ENCODE measurements around the gene TERT.
"Not testable (repeated sequence)": the region's sequence is repeated elsewhere in the genome, so short reads cannot be mapped to it uniquely, and the experiment has no call there.

TERT gene

GRCh38 chr5:1294835-1295649 lies at the start of gene TERT:
Gene TERT, minus strand, starts transcription at chr5:1295068. Its CDS starts 79 bp downstream, at chr5:1294989.
- Histone ChIP-seq H3K27me3 (ENCODE audit: insufficient read depth, low read depth, severe bottlenecking) (no peaks in the 10 kb centered on the region), H3K27ac (peak within 1 kb of the TSS; percentile 45), H3K4me3 (ENCODE audit: low read depth, low read length) (no peak within 1 kb of the TSS; the same call in 1 of the 2 replicates), H3K9me3 (ENCODE audit: severe bottlenecking) (peaks cover 14% of the 10 kb centered on the region), H3K36me3 (no peaks in the 10 kb centered on the region)
- TF ChIP-seq CTCF (IDR thresholded peaks at IDR 0.05; ENCODE audit: low read depth, low read length): no peak
- peak; percentile 35 for DNase-seq

GRCh38 chr5:1343931-1344901 lies 49.3 kb upstream of the TERT start:
- Histone ChIP-seq H3K27ac (peak overlapping the region; percentile 89), H3K4me3 (ENCODE audit: low read depth, low read length) (peak overlapping the region; percentile 87), H3K36me3 (peaks cover 46% of the 10 kb centered on the region), H3K27me3 (ENCODE audit: insufficient read depth, low read depth, severe bottlenecking) (no peaks in the 10 kb centered on the region), H3K9me3 (ENCODE audit: severe bottlenecking) (no peaks in the 10 kb centered on the region)
- 0 out of 2 replicates have a peak, but pooled peaks have one; percentile 1 for TF ChIP-seq CTCF (IDR thresholded peaks at IDR 0.05; ENCODE audit: low read depth, low read length)
- peak; percentile 44 for DNase-seq

GRCh38 chr5:1343315-1343751 lies 48.5 kb upstream of the TERT start:
- no peaks in the 10 kb centered on the region for H3K27me3 ChIP-seq (ENCODE audit: insufficient read depth, low read depth, severe bottlenecking)
- H3K36me3 ChIP-seq: peaks cover 51% of the 10 kb centered on the region
- H3K9me3 ChIP-seq (ENCODE audit: severe bottlenecking): no peaks in the 10 kb centered on the region
- peak overlapping the region; percentile 87 for H3K4me3 ChIP-seq (ENCODE audit: low read depth, low read length)
- peak overlapping the region; percentile 89 for H3K27ac ChIP-seq
- no peak for DNase-seq
- no peak for TF ChIP-seq CTCF (IDR thresholded peaks at IDR 0.05; ENCODE audit: low read depth, low read length)

GRCh38 chr5:1342711-1343110 lies 47.8 kb upstream of the TERT start:
- not testable (repeated sequence) for H3K4me3 ChIP-seq (ENCODE audit: low read depth, low read length)

GRCh38 chr5:1342268-1342667 lies 47.4 kb upstream of the TERT start:
- no peaks in the 10 kb centered on the region for H3K9me3 ChIP-seq (ENCODE audit: severe bottlenecking)
- H3K4me3 ChIP-seq (ENCODE audit: low read depth, low read length): no peak overlapping the region
- H3K27me3 ChIP-seq (ENCODE audit: insufficient read depth, low read depth, severe bottlenecking): no peaks in the 10 kb centered on the region
- H3K36me3 ChIP-seq: peaks cover 62% of the 10 kb centered on the region
- H3K27ac ChIP-seq: peak overlapping the region; percentile 89
- DNase-seq: no peak
- no peak for TF ChIP-seq CTCF (IDR thresholded peaks at IDR 0.05; ENCODE audit: low read depth, low read length)

More at GRCh38 chr5:1342711-1343110, 47.8 kb upstream of the TERT start:
- Histone ChIP-seq H3K36me3 (peaks cover 58% of the 10 kb centered on the region), H3K27ac (peak overlapping the region; percentile 89)
- H3K9me3 ChIP-seq (ENCODE audit: severe bottlenecking); H3K27me3 ChIP-seq (ENCODE audit: insufficient read depth, low read depth, severe bottlenecking): not testable (repeated sequence)
- DNase-seq: peak; percentile 45

DNA sequence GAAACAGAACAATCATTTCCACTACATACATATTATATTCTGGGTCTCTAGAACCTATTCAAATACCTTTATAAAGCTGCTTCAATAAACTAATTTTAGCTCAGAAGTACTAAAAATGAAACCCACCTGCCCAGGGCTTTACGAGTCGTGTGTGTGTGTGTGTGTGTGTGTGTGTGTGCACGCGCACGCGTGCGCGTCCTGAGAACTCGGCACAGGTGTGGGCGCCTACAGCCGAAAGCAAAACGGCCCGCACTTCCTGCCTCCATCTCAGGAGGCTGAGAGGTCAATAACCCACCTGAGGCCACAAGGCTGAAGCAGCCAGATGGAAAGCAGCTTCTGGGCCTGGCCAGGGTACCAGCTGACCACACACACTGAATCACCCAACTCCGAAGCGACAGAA lies 47.0 kb upstream of the TERT start:
- no peak for TF ChIP-seq CTCF (IDR thresholded peaks at IDR 0.05; ENCODE audit: low read depth, low read length)
- Histone ChIP-seq H3K4me3 (ENCODE audit: low read depth, low read length) (no peak overlapping the region), H3K9me3 (ENCODE audit: severe bottlenecking) (no peaks in the 10 kb centered on the region), H3K27me3 (ENCODE audit: insufficient read depth, low read depth, severe bottlenecking) (no peaks in the 10 kb centered on the region), H3K36me3 (peaks cover 66% of the 10 kb centered on the region), H3K27ac (peak overlapping the region; percentile 89)
- DNase-seq: no peak
